Activated CD4-positive, alpha-beta memory T cell treated with anti-CD3 and anti-CD28 coated beads, Interleukin-2, amount 10 ng/mL, durations not matched to agents 7 days and 5 days (primary cell): ENCODE measurements around the gene TIMD4. TPM values are rescaled to one million over a fixed set of nuclear protein-coding genes. Genes with fewer than 3 reads are reported as not detected.

Source experiments
- CTCF ChIA-PET: fragments of 350-600 bp; sonication (Branson Sonifier 250); formaldehyde crosslinking; loops from one replicate; lab custom pipeline; 2021; ENCODE audit warnings: antibody characterized with exemption, inconsistent platforms; lab: Charles Lee
- POLR2A ChIA-PET: fragments of 350-600 bp; sonication (Branson Sonifier 250); formaldehyde crosslinking; loops from one replicate; lab custom pipeline; 2021; ENCODE audit warnings: antibody characterized with exemption; lab: Charles Lee
- DNase-seq: peaks from one replicate; pipeline ENCODE4 v3.0.0-alpha.2; 2020
- H3K27ac Mint-ChIP-seq: one replicate; pipeline ENCODE4 v1.8.0; 2021; ENCODE audit warnings: mild to moderate bottlenecking, mixed read lengths
- H3K27me3 Mint-ChIP-seq: one replicate; pipeline ENCODE4 v1.8.0; 2021; ENCODE audit warnings: mixed read lengths
- H3K36me3 Mint-ChIP-seq: one replicate; pipeline ENCODE4 v1.8.0; 2021; ENCODE audit warnings: low read depth, mixed read lengths
- H3K4me1 Mint-ChIP-seq: one replicate; pipeline ENCODE4 v1.8.0; 2021; ENCODE audit warnings: mixed read lengths
- H3K4me3 Mint-ChIP-seq: one replicate; pipeline ENCODE4 v1.8.0; 2021; ENCODE audit warnings: mild to moderate bottlenecking, mixed read lengths
- H3K9me3 Mint-ChIP-seq: one replicate; pipeline ENCODE4 v1.8.0; 2021; ENCODE audit warnings: mixed read lengths
- total RNA-seq, 2 experiments: library from RNA; stranded (reverse); gene quantifications; one replicate each; pipeline ENCODE4 v1.2.3, GENCODE V29; 2021

Gene TIMD4
- total RNA-seq, 2 experiments from 2014 or later = 2.4 TPM

GRCh38 chr5:156920042-156920860, 42.8 kb downstream of the TIMD4 start:
- CTCF ChIA-PET = interaction anchor here (1.2 to 2.7 kb wide), 8 partner anchors 14 to 223 kb away, joined by 3 to 9 read pairs (median 5); partner anchors contain the start of gene MED7
- no peaks in the 10 kb centered on the region for H3K27me3 Mint-ChIP-seq
- peak overlapping the region; percentile 65 for H3K27ac Mint-ChIP-seq
- H3K4me1 Mint-ChIP-seq = peaks cover 49% of the 10 kb centered on the region
- H3K4me3 Mint-ChIP-seq = peak overlapping the region; percentile 30
- peak; percentile 59 for DNase-seq
- H3K36me3 Mint-ChIP-seq = peaks cover 30% of the 10 kb centered on the region
- POLR2A ChIA-PET = interaction anchor here (1.0 to 3.2 kb wide), 5 partner anchors 26 to 223 kb away, joined by 4 to 18 read pairs (median 9); partner anchors contain the start of genes HAVCR2 and MED7
- peaks cover 9% of the 10 kb centered on the region for H3K9me3 Mint-ChIP-seq

GRCh38 chr5:156918311-156918845, 44.6 kb downstream of the TIMD4 start:
- Mint-ChIP-seq H3K27me3 (no peaks in the 10 kb centered on the region), H3K27ac (no peak overlapping the region), H3K36me3 (peaks cover 41% of the 10 kb centered on the region), H3K4me3 (no peak overlapping the region), H3K4me1 (peaks cover 66% of the 10 kb centered on the region), H3K9me3 (peaks cover 17% of the 10 kb centered on the region)
- DNase-seq = no peak
- ChIA-PET CTCF (interaction anchor here (2.7 kb wide), 1 partner anchor 16 kb away, joined by 9 read pairs; no protein-coding TSS in a partner anchor), POLR2A (interaction anchor here (3.2 kb wide), 1 partner anchor 225 kb away, joined by 18 read pairs; the partner anchor contains the start of gene MED7)

- ChIA-PET POLR2A (interaction anchor here (0.8 to 2.7 kb wide), 11 partner anchors 9 to 241 kb away, joined by 3 to 20 read pairs (median 5); partner anchors contain the start of genes HAVCR2 and MED7), CTCF (interaction anchor here (0.6 to 2.2 kb wide), 5 partner anchors 20 to 218 kb away, joined by 3 to 17 read pairs (median 5); no protein-coding TSS in a partner anchor)
- Mint-ChIP-seq H3K36me3 (peaks cover 46% of the 10 kb centered on the region), H3K4me1 (peaks cover 46% of the 10 kb centered on the region), H3K4me3 (peak overlapping the region; percentile 58), H3K27me3 (no peaks in the 10 kb centered on the region), H3K9me3 (peaks cover 27% of the 10 kb centered on the region), H3K27ac (peak overlapping the region; percentile 97)
- DNase-seq = no peak
These were observed 48.7 kb downstream of the TIMD4 start for GRCh38 chr5:156914371-156914737.

GRCh38 chr5:156913719-156914370, 49.2 kb downstream of the TIMD4 start:
- no peaks in the 10 kb centered on the region for H3K27me3 Mint-ChIP-seq
- peaks cover 44% of the 10 kb centered on the region for H3K36me3 Mint-ChIP-seq
- peak overlapping the region; percentile 58 for H3K4me3 Mint-ChIP-seq
- H3K9me3 Mint-ChIP-seq = peaks cover 27% of the 10 kb centered on the region
- H3K27ac Mint-ChIP-seq = peak overlapping the region; percentile 97
- H3K4me1 Mint-ChIP-seq = peaks cover 41% of the 10 kb centered on the region
- ChIA-PET POLR2A (interaction anchor here (0.9 to 2.7 kb wide), 10 partner anchors 10 to 229 kb away, joined by 3 to 20 read pairs (median 6); partner anchors contain the start of genes HAVCR2 and MED7), CTCF (interaction anchor here (0.7 to 2.2 kb wide), 4 partner anchors 21 to 218 kb away, joined by 3 to 17 read pairs (median 6); no protein-coding TSS in a partner anchor)
- DNase-seq = peak; percentile 41

- no peak for DNase-seq
- Mint-ChIP-seq H3K4me3 (no peak overlapping the region), H3K27me3 (no peaks in the 10 kb centered on the region), H3K9me3 (peaks cover 27% of the 10 kb centered on the region), H3K36me3 (peaks cover 44% of the 10 kb centered on the region), H3K4me1 (peaks cover 36% of the 10 kb centered on the region), H3K27ac (peak overlapping the region; percentile 97)
- CTCF ChIA-PET = interaction anchor here (2.2 kb wide), 1 partner anchor 21 kb away, joined by 17 read pairs; no protein-coding TSS in a partner anchor
- POLR2A ChIA-PET = interaction anchor here (0.9 to 2.7 kb wide), 8 partner anchors 10 to 229 kb away, joined by 3 to 20 read pairs (median 6); partner anchors contain the start of genes HAVCR2 and MED7
These were observed 49.7 kb downstream of the TIMD4 start for GRCh38 chr5:156913355-156913718.

GRCh38 chr5:156912869-156913268, 50.2 kb downstream of the TIMD4 start:
- peak overlapping the region; percentile 97 for H3K27ac Mint-ChIP-seq
- POLR2A ChIA-PET = interaction anchor here (2.6 kb wide), 1 partner anchor 21 kb away, joined by 8 read pairs; no protein-coding TSS in a partner anchor
- DNase-seq = no peak
- H3K4me1 Mint-ChIP-seq = peaks cover 33% of the 10 kb centered on the region
- H3K27me3 Mint-ChIP-seq = no peaks in the 10 kb centered on the region
- H3K36me3 Mint-ChIP-seq = peaks cover 41% of the 10 kb centered on the region
- no peak overlapping the region for H3K4me3 Mint-ChIP-seq
- peaks cover 27% of the 10 kb centered on the region for H3K9me3 Mint-ChIP-seq
- CTCF ChIA-PET = no interaction called here

- DNase-seq = no peak
- ChIA-PET POLR2A (no interaction called here), CTCF (interaction anchor here (0.6 kb wide), 1 partner anchor 48 kb away, joined by 3 read pairs; no protein-coding TSS in a partner anchor)
- no peak overlapping the region for H3K4me3 Mint-ChIP-seq
- peaks cover 19% of the 10 kb centered on the region for H3K36me3 Mint-ChIP-seq
- peaks cover 11% of the 10 kb centered on the region for H3K9me3 Mint-ChIP-seq
- no peaks in the 10 kb centered on the region for H3K27me3 Mint-ChIP-seq
- no peak overlapping the region for H3K27ac Mint-ChIP-seq
- H3K4me1 Mint-ChIP-seq = peaks cover 20% of the 10 kb centered on the region
These were observed 53.8 kb downstream of the TIMD4 start for GRCh38 chr5:156909180-156909579.

- POLR2A ChIA-PET = no interaction called here
- Mint-ChIP-seq H3K4me3 (no peak overlapping the region), H3K4me1 (peaks cover 7% of the 10 kb centered on the region), H3K36me3 (peaks cover 4% of the 10 kb centered on the region), H3K27ac (no peak overlapping the region), H3K9me3 (peaks cover 3% of the 10 kb centered on the region), H3K27me3 (no peaks in the 10 kb centered on the region)
- CTCF ChIA-PET = no interaction called here
- no peak for DNase-seq
These were observed 55.4 kb downstream of the TIMD4 start for GRCh38 chr5:156907667-156908066.

GRCh38 chr5:156906807-156907206, 56.2 kb downstream of the TIMD4 start:
- H3K4me1 Mint-ChIP-seq = peaks cover 5% of the 10 kb centered on the region
- ChIA-PET CTCF (no interaction called here), POLR2A (no interaction called here)
- DNase-seq = no peak
- H3K27ac Mint-ChIP-seq = no peak overlapping the region
- H3K36me3 Mint-ChIP-seq = no peaks in the 10 kb centered on the region
- no peaks in the 10 kb centered on the region for H3K27me3 Mint-ChIP-seq
- H3K4me3 Mint-ChIP-seq = no peak overlapping the region
- no peaks in the 10 kb centered on the region for H3K9me3 Mint-ChIP-seq

- H3K4me1 Mint-ChIP-seq = peaks cover 26% of the 10 kb centered on the region
- DNase-seq = no peak
- peaks cover 19% of the 10 kb centered on the region for H3K36me3 Mint-ChIP-seq
- H3K4me3 Mint-ChIP-seq = no peak overlapping the region
- CTCF ChIA-PET = interaction anchor here (1.9 kb wide), 1 partner anchor 38 kb away, joined by 4 read pairs; no protein-coding TSS in a partner anchor
- H3K27ac Mint-ChIP-seq = no peak overlapping the region
- POLR2A ChIA-PET = no interaction called here
- peaks cover 7% of the 10 kb centered on the region for H3K9me3 Mint-ChIP-seq
- peaks cover 2% of the 10 kb centered on the region for H3K27me3 Mint-ChIP-seq
These were observed 66.5 kb downstream of the TIMD4 start for GRCh38 chr5:156896546-156896945.

- peaks cover 13% of the 10 kb centered on the region for H3K36me3 Mint-ChIP-seq
- DNase-seq = no peak
- no peaks in the 10 kb centered on the region for H3K27me3 Mint-ChIP-seq
- H3K9me3 Mint-ChIP-seq = peaks cover 7% of the 10 kb centered on the region
- H3K27ac Mint-ChIP-seq = peak overlapping the region; percentile 77
- POLR2A ChIA-PET = interaction anchor here (1.2 to 1.8 kb wide), 2 partner anchors 21 to 27 kb away, joined by 3 to 4 read pairs; no protein-coding TSS in a partner anchor
- H3K4me1 Mint-ChIP-seq = peaks cover 30% of the 10 kb centered on the region
- CTCF ChIA-PET = interaction anchor here (0.7 kb wide), 1 partner anchor 21 kb away, joined by 3 read pairs; no protein-coding TSS in a partner anchor
- no peak overlapping the region for H3K4me3 Mint-ChIP-seq
These were observed 69.5 kb downstream of the TIMD4 start for GRCh38 chr5:156893517-156893916.

GRCh38 chr5:156892864-156893263, 70.2 kb downstream of the TIMD4 start:
- H3K4me3 Mint-ChIP-seq = no peak overlapping the region
- peaks cover 7% of the 10 kb centered on the region for H3K9me3 Mint-ChIP-seq
- no peak for DNase-seq
- H3K27me3 Mint-ChIP-seq = no peaks in the 10 kb centered on the region
- H3K36me3 Mint-ChIP-seq = peaks cover 13% of the 10 kb centered on the region
- CTCF ChIA-PET = interaction anchor here (0.7 to 1.3 kb wide), 4 partner anchors 22 to 240 kb away, joined by 3 to 4 read pairs (median 3); no protein-coding TSS in a partner anchor
- POLR2A ChIA-PET = interaction anchor here (1.8 kb wide), 1 partner anchor 27 kb away, joined by 4 read pairs; no protein-coding TSS in a partner anchor
- H3K27ac Mint-ChIP-seq = peak overlapping the region; percentile 77
- peaks cover 30% of the 10 kb centered on the region for H3K4me1 Mint-ChIP-seq
